Left ventricle myocardium inferior (tissue), 1 donor: ENCODE measurements around the gene DNMT3B. TPM values are rescaled to one million over a fixed set of nuclear protein-coding genes. Genes with fewer than 3 reads are reported as not detected.

ENCODE experiments used
- DNase-seq: peaks from one replicate; pipeline ENCODE4 v3.0.0-alpha.2; 2020
- H3K27ac ChIP-seq: fragments of 200-600 bp; replicated peaks from 2 replicates; pipeline ENCODE4 v1.8.0; 2021
- H3K27me3 ChIP-seq: fragments of 200-600 bp; 2 replicates; pipeline ENCODE4 v1.8.0; 2021; ENCODE audit warnings: low read depth
- H3K36me3 ChIP-seq: fragments of 200-600 bp; 2 replicates; pipeline ENCODE4 v1.8.0; 2021
- H3K4me1 ChIP-seq: fragments of 200-600 bp; 2 replicates; pipeline ENCODE4 v1.8.0; 2021
- H3K4me3 ChIP-seq: fragments of 200-600 bp; 2 replicates; pipeline ENCODE4 v1.8.0; 2021; ENCODE audit warnings: mild to moderate bottlenecking, moderate library complexity
- H3K9me3 ChIP-seq: fragments of 200-600 bp; replicated peaks from 2 replicates; pipeline ENCODE4 v1.8.0; 2021
- CTCF ChIP-seq: fragments of 200-600 bp; IDR thresholded peaks from 2 replicates; pipeline ENCODE4 v1.8.0; 2021; ENCODE audit warnings: antibody characterized with exemption, mild to moderate bottlenecking, borderline replicate concordance
- intact Hi-C: fragments of 100-400 bp; cut with micrococcal nuclease; formaldehyde crosslinking; loops from one replicate; pipeline ENCODE4 v1.11.0; 2022
- total RNA-seq: library from RNA; stranded (reverse); fragmentation: NEBNext Ultra II Directional; extraction: Animal tissue kit (Norgen Biotek cat#: 25700); gene quantifications from one replicate; pipeline ENCODE4 v1.2.1, GENCODE V29; 2021
- donor health status: DM: no; HTN: yes; CAD: no; lungs with severe emphysema.

The DNMT3B gene
- total RNA-seq, 1 donor from 2014 or later: 0.49 TPM

GRCh38 chr20:32749914-32750637 is 12.1 kb upstream of the DNMT3B start:
- no peak overlapping the region for H3K27ac ChIP-seq
- TF ChIP-seq CTCF: no peak
- H3K27me3 ChIP-seq: no peaks in the 10 kb centered on the region

DNA sequence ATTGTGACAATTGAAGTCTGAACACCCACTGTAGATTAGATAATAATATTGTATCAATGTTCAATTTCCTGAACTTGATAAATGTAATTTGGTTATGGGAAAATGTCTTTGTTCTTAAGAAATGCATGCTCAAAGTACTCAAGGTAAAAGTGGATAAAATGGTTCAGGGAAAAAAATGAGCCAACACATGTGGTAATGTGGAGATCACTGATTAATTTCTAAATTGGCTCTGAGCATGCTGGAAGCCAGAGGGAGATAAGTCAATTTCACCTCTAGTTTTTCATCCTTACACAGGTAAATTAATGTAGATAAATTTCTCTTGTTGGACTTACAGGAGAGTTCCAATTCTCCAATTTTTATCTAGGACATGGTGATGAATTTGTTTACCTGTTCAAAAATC is 10.9 kb upstream of the DNMT3B start:
- no peak overlapping the region for H3K4me3 ChIP-seq
- H3K9me3 ChIP-seq: no peaks in the 10 kb centered on the region
- DNase-seq: no peak
- no peaks in the 10 kb centered on the region for H3K4me1 ChIP-seq
- no peak for TF ChIP-seq CTCF
- H3K27me3 ChIP-seq: no peaks in the 10 kb centered on the region
- no peak overlapping the region for H3K27ac ChIP-seq
- intact Hi-C loops: no loop called here
- H3K36me3 ChIP-seq: no peaks in the 10 kb centered on the region

More at GRCh38 chr20:32749914-32750637, 12.1 kb upstream of the DNMT3B start:
- no peak overlapping the region for H3K4me3 ChIP-seq
- DNase-seq: no peak
- H3K36me3 ChIP-seq: no peaks in the 10 kb centered on the region
- intact Hi-C loops: no loop called here
- H3K9me3 ChIP-seq: no peaks in the 10 kb centered on the region
- no peaks in the 10 kb centered on the region for H3K4me1 ChIP-seq

GRCh38 chr20:32751702-32752457 is 10.3 kb upstream of the DNMT3B start:
- no peak overlapping the region for H3K4me3 ChIP-seq
- no peak for DNase-seq
- no peaks in the 10 kb centered on the region for H3K27me3 ChIP-seq
- no peak overlapping the region for H3K27ac ChIP-seq
- H3K4me1 ChIP-seq: no peaks in the 10 kb centered on the region
- intact Hi-C loops: no loop called here
- TF ChIP-seq CTCF: no peak
- H3K36me3 ChIP-seq: no peaks in the 10 kb centered on the region
- no peaks in the 10 kb centered on the region for H3K9me3 ChIP-seq

- Histone ChIP-seq H3K4me1 (no peaks in the 10 kb centered on the region), H3K9me3 (no peaks in the 10 kb centered on the region), H3K27ac (no peak overlapping the region), H3K4me3 (no peak overlapping the region), H3K36me3 (no peaks in the 10 kb centered on the region), H3K27me3 (no peaks in the 10 kb centered on the region)
- TF ChIP-seq CTCF: no peak
- intact Hi-C loops: no loop called here
- no peak for DNase-seq
Measured at GRCh38 chr20:32752458-32753250, 9.5 kb upstream of the DNMT3B start.

DNA sequence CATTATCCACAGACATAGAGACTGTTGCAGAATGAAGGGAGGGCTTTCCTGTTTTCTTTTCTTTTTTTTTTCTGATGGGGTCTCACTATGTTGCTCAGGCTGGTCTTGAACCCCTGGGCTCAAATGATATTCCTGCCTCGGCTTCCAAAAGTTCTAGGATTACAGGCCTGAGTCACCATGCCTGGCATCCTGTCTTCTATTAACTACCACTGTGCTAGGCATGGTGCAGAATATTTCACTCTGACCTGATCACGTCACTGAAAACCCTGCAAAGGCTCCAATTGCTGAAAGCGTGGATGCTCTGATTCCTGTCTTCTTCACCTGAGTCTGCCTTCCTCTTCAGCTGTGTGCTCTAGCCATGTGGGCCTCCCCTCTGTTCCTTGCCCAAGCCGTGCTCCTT is 8.5 kb upstream of the DNMT3B start:
- Histone ChIP-seq H3K9me3 (no peaks in the 10 kb centered on the region), H3K27ac (no peak overlapping the region), H3K27me3 (no peaks in the 10 kb centered on the region), H3K4me3 (no peak overlapping the region), H3K4me1 (no peaks in the 10 kb centered on the region), H3K36me3 (no peaks in the 10 kb centered on the region)
- intact Hi-C loops: no loop called here
- no peak for TF ChIP-seq CTCF
- no peak for DNase-seq
